Pancreas (tissue), 10 donors: ENCODE measurements around the gene KLK13. TPM values are rescaled to one million over a fixed set of nuclear protein-coding genes. Genes with fewer than 3 reads are reported as not detected.

Source experiments
- ATAC-seq, 4 donors: fragments of 200-7000 bp; cut with Tn5 transposase; one replicate each; pipeline versions ENCODE4 v1.8.0 to v1.9.1; 2020; ENCODE audit warnings: mild to moderate bottlenecking in 4 of 4, moderate library complexity in 4 of 4
- DNase-seq, 6 donors: peaks; one replicate each; pipeline ENCODE4 v3.0.0-alpha.2; 2020
- FAIRE-seq: peaks from 2 replicates; lab custom pipeline; 2012; peaks lifted over from hg19 to GRCh38; lab: Jason Lieb, UNC
- H3K27ac ChIP-seq, 4 donors: fragments of 200-600 bp; sonication (generic); 1 replicate in 3 of 4; 2 replicates in 1 of 4; pipeline versions ENCODE4 v1.5.0 to v1.8.0; 2020
- H3K27me3 ChIP-seq, 4 donors: fragments of 200-600 bp; one replicate each; pipeline ENCODE4 v1.8.0; 2021
- H3K36me3 ChIP-seq, 3 donors: fragments of 200-600 bp; sonication (generic) in 1 of 3; one replicate each; pipeline versions ENCODE4 v1.5.0 to v1.8.0; 2020 to 2021
- H3K4me1 ChIP-seq, 3 donors: fragments of 200-600 bp; one replicate each; pipeline ENCODE4 v1.8.0; 2021
- H3K4me3 ChIP-seq, 4 donors: fragments of 200-600 bp; sonication (generic) in 2 of 4; one replicate each; pipeline versions ENCODE4 v1.5.0 to v1.8.0; 2020 to 2021
- H3K9me3 ChIP-seq, 4 donors: fragments of 200-600 bp; one replicate each; pipeline ENCODE4 v1.8.0; 2021
- WGBS, 2 donors: extraction: QIAGEN DNeasy Blood & Tissue Kit; methylation state at CpG; one replicate each; pipeline ENCODE4 v1.1.7; 2013; 5-methylcytosine and 5-hydroxymethylcytosine counted together
- intact Hi-C, 3 donors: fragments of 100-400 bp; cut with DNase I; formaldehyde crosslinking; loops; one replicate each; pipeline versions ENCODE4 v1.11.1 to v1.14.2; 2022
- polyA plus RNA-seq, 2 donors: library from polyadenylated mRNA; stranded (reverse); fragments of 200-250 nt; gene quantifications; one replicate each; pipeline ENCODE4 v1.2.3, GENCODE V29; 2013
- total RNA-seq, 6 donors: library from RNA; stranded (reverse); fragmentation: NEBNext Ultra II Directional in 4 of 6; extraction: Animal tissue kit (Norgen Biotek cat#: 25700) in 4 of 6; gene quantifications; one replicate each; pipeline versions ENCODE4 v1.2.1 to v1.2.4, GENCODE V29; 2021 to 2023
- TF ChIP-seq, protein P1 (sequence below), 4 donors: fragments of 200-600 bp; sonication (generic) in 3 of 4; IDR thresholded peaks; one replicate each; pipeline versions ENCODE4 v1.5.0 to v1.8.0; 2021; ENCODE audit warnings: antibody characterized with exemption in 4 of 4
- donor health status: healthy with polysubstance abuse.
- donor health status: DM: no; HTN: no; CAD: no; lungs with moderate emphysema.
- donor health status: DM: no; HTN: no; CAD: no.
- donor health status: control.
- donor health status: control.
- donor health status: Bipolar disorder and iron deficiency.
- donor health status: DM: yes; HTN: yes; CAD: no.
- donor health status: DM: no; HTN: no; CAD: no.
- donor health status: DM: no; HTN: no; CAD: no.
- donor health status: DM: yes; HTN: yes; CAD: no.

The KLK13 gene
- total and polyA plus RNA-seq, 8 donors: 0.59 to 6.4 (median 2.7) TPM; not detected in 1

- 53 to 60% methylated on average over 12 of the region's 12 CpGs for WGBS, 2 donors
- intact Hi-C loops: no loop called here
- FAIRE-seq (no peak), ATAC-seq (no peak), DNase-seq (no peak)
- Histone ChIP-seq H3K9me3 (no peaks in the 10 kb centered on the region), H3K27me3 (no peaks in the 10 kb centered on the region), H3K4me1 (no peaks in the 10 kb centered on the region), H3K36me3 (no peaks in the 10 kb centered on the region), H3K4me3 (no peak overlapping the region), H3K27ac (no peak overlapping the region)
- TF ChIP-seq, protein P1, sequence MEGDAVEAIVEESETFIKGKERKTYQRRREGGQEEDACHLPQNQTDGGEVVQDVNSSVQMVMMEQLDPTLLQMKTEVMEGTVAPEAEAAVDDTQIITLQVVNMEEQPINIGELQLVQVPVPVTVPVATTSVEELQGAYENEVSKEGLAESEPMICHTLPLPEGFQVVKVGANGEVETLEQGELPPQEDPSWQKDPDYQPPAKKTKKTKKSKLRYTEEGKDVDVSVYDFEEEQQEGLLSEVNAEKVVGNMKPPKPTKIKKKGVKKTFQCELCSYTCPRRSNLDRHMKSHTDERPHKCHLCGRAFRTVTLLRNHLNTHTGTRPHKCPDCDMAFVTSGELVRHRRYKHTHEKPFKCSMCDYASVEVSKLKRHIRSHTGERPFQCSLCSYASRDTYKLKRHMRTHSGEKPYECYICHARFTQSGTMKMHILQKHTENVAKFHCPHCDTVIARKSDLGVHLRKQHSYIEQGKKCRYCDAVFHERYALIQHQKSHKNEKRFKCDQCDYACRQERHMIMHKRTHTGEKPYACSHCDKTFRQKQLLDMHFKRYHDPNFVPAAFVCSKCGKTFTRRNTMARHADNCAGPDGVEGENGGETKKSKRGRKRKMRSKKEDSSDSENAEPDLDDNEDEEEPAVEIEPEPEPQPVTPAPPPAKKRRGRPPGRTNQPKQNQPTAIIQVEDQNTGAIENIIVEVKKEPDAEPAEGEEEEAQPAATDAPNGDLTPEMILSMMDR (IDR thresholded peaks at IDR 0.05): no peak
Measured at GRCh38 chr19:51012661-51013190, 52.2 kb downstream of the KLK13 start.

DNA sequence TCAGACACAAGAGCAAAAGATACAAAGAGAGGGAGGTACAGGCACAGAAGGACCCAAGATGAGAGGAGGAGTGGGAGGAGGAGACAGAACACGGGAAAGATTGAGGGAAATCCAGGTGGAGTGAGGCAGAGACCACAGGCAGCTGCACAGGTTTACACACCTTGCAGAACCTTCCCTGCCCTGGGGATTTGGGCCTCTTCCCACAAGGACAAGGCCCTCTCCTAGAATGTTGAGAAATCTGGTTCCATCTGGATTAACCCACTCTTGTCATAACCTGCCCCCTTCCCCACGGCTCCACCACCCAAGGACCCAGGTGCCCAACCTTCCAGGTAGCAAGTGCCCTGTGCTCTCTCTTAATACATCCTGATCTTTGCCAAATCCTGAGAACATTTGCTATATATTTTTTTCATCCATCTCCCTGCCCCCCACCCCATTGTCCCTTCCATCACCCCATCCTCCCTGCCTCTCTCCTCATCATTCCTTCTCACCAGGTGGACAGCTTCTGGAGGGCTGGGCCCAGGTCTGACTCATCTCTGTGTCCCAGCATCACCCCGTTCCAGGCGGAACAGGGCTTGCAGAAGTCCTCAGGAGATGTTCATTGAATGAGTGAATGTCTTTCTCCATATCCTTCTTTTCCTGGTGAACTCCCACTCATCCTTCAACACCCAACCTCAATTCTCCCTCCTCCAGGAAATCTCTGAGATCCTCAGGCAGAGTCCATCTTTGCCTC lies 54.7 kb downstream of the KLK13 start:
- Histone ChIP-seq H3K27me3 (no peaks in the 10 kb centered on the region), H3K27ac (no peak overlapping the region), H3K36me3 (no peaks in the 10 kb centered on the region), H3K9me3 (no peaks in the 10 kb centered on the region), H3K4me1 (no peaks in the 10 kb centered on the region), H3K4me3 (no peak overlapping the region)
- DNase-seq (no peak), FAIRE-seq (no peak), ATAC-seq (no peak)
- TF ChIP-seq, protein P1 (IDR thresholded peaks at IDR 0.05): no peak
- 53 to 55% methylated on average over 4 of the region's 4 CpGs for WGBS, 2 donors
- intact Hi-C loops: no loop called here

- no peak overlapping the region for H3K27ac ChIP-seq
- DNase-seq (no peak), FAIRE-seq (no peak), ATAC-seq (no peak)
- TF ChIP-seq, protein P1 (IDR thresholded peaks at IDR 0.05): no peak
- H3K36me3 ChIP-seq: no peaks in the 10 kb centered on the region
- WGBS, 2 donors: 45 to 60% methylated on average over 15 to 19 of the region's 19 CpGs
- intact Hi-C loops: no loop called here
- no peaks in the 10 kb centered on the region for H3K27me3 ChIP-seq
- H3K4me1 ChIP-seq: no peaks in the 10 kb centered on the region
- H3K9me3 ChIP-seq: no peaks in the 10 kb centered on the region
- H3K4me3 ChIP-seq: no peak overlapping the region
Measured at GRCh38 chr19:51009061-51009891, 55.6 kb downstream of the KLK13 start.

GRCh38 chr19:51007488-51007887 lies 57.4 kb downstream of the KLK13 start:
- DNase-seq (no peak), FAIRE-seq (no peak), ATAC-seq (no peak)
- Histone ChIP-seq H3K9me3 (no peaks in the 10 kb centered on the region), H3K4me1 (no peaks in the 10 kb centered on the region), H3K36me3 (no peaks in the 10 kb centered on the region), H3K4me3 (no peak overlapping the region), H3K27me3 (peaks cover 0 to 8% (median 0%) of the 10 kb centered on the region in 4 donors), H3K27ac (no peak overlapping the region)
- TF ChIP-seq, protein P1 (IDR thresholded peaks at IDR 0.05): no peak
- WGBS, 2 donors: 51 to 70% methylated on average over 3 of the region's 3 CpGs
- intact Hi-C loops: no loop called here
